ENCODE measurements around the gene DYNLT1.
"Not testable (repeated sequence)": the region's sequence is repeated elsewhere in the genome, so short reads cannot be mapped to it uniquely, and the experiment has no call there.

The DYNLT1 gene

DNA sequence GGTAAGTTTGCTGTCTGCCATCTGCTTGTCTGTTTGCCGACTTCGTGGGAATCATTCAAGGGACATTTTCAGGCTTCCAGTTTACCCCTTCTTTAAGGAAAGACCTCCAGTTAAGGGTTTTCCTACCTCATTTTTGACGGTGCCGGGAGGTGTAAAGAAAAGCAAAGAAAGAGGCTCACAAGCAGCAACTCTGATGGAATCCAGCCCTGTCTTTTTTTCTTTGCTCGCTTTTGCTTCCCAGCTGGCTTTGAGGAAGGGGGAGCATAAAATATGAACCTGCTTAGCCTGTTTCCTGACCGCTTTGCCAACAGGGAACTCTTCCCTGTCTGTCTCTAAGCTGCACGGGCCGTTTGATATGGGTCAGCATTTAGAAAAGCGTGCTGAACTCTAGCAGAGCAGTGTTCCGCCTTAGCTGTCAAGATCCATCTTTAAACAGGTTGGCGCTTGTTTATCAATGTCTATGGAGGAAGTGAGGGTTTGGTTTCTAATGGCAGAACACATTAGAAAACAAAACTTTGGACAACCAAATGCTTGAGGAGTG is 19.2 kb upstream of the DYNLT1 start:
- DNase-seq (ENCODE audit: low read depth), result no peak

DNA sequence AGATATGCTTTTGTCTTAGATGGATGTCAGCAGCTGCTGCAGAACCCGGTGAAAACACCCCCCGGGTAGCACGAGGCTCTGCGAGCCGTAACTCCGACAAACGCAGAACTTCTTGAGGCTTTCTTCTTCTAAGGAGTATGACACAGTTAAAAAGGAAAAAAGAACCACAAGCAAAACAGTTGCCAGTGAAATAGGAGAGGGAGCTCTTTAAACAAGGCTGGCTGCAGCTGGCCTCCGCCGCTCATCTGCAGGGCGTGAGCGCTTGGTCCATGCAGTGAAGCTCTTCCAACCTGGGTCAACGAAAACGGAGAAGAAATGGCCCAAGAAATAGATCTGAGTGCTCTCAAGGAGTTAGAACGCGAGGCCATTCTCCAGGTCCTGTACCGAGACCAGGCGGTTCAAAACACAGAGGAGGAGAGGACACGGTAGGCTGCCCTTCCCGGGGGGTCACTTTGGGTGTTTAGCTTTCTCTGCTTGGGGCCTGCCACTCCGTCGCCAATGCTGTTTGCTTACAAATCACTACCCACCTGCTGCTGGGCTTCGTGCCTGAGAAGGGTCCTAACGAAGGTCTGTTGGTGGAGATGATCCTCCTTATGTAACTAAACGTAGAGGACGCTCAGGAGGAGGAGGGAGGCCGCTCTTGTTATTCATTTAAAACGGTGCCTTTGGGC is 18.5 kb upstream of the DYNLT1 start:
- peak; percentile 89 for DNase-seq (ENCODE audit: low read depth)

DNA sequence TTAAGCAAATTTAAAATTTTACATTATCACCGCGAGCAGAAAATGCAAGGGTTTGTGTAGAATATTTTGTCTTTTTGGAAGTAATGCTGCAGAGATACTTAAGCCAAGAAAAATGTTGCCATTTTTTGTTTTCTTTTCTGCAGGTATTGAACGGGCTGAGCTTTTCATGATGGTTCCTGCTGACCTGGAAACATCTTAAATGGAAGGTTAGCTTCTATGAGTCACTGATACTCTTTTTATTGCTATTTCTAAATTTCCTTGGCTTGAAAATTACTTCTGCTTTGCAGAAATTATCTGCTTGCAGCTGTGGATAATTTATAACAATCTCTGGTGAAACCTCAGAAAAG is 18.0 kb upstream of the DYNLT1 start:
- DNase-seq (ENCODE audit: low read depth), result no peak

DNA sequence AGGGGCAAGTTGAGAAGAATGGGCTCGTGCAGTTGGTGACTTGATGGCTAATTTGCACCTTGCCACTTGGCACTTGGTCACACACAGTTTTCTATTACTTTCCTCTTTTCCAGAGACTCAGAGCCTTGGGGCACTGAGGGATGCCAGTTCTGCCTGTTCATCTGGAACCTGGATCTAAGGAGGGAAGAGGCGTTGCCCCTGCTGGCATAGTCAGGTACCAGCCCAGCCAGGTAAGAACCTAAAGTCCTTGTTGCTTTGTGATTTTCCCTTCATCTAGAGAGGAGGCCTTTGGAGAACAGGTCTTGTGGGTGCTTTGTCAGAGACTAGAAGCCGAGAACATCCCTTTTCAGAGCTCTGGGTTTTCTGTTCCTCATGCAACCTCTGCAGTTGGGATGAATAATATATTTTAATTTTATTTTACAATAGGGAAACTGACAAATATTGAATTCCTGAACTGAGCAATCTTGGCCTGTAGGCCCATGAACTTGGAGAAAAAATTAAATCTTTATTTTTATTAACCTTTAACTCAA is 16.7 kb upstream of the DYNLT1 start:
- DNase-seq (ENCODE audit: low read depth), result no peak

DNA sequence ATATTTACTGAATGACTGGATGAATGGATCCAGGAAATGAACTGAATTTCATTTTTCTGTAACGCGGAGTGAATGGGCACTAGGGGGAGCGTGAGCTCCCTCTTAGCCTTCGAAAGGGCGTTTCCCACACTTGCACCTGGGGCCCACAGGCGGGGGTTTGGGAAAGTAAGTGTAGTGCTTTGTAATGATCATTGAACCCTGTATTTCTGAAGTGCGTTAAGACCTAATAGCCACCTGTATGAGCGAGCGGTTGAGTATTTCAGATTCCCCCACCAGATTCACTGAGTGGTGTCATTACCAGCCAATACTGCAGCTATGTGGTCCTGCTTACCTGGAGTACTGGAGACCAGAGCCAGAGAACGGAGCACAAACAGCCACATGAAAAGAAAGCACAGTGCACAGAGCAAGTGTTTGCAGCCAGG is 15.8 kb upstream of the DYNLT1 start:
- no peak for DNase-seq (ENCODE audit: low read depth)

DNA sequence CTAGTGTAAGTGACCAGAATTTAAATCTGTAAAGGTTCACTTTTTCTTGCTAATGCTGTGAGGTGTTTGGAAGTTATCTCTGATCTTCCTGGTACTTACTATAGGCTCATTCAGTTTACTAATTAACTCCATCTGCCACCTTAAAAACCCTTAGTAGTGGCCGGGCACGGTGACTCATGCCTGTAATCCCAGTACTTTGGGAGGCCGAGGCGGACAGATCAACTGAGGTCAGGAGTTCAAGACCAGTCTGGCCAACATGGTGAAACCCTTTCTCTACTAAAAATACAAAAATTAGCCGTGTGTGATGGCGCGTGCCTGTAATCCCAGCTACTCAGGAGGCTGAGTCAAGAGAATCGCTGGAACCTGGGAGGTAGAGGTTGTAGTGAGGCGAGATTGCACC is 12.4 kb upstream of the DYNLT1 start:
- peak; percentile 61 for DNase-seq (ENCODE audit: low read depth)

DNA sequence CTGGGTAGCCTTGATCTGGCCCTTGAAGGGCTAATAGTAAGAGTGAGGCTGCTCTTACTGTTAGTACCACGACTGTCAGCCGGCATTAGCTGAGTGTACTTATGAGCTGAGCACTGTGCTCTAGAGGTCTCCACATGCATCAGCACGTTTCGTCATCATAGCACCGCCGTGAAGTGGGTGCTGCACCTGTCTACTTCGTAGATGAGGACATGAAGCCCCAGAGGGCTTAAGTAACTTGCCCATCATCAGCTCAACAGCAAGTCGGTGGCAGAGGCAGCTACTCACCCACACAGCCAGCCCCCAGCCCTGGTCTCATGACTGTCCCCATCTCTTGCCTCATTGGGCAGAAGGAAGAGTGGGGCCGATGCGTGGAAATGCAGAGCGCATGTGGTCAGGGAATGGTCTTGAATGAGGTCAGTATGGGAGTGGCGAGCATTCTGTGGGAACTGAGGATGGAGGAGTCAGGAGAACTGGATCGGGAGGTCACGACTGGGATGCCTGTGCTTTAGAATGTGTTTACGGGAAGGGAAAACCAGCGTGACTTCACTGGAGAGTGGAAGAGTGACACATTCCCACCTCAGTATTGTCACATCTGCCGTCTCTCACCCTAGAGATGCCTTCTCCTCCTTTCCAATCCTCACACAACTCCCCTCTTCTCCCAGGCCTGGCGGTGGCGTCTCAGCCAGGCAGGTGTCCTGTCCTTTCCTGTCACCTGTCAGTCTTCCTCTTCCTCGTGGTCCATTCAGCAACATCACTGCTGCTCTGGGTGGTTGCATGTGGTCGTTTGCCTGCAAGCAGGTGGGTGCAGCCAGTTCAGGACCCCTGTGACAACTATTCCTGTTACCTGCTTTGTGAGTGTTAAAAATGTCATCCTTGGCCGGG is 11.3 kb upstream of the DYNLT1 start:
- DNase-seq (ENCODE audit: low read depth), result no peak

DNA sequence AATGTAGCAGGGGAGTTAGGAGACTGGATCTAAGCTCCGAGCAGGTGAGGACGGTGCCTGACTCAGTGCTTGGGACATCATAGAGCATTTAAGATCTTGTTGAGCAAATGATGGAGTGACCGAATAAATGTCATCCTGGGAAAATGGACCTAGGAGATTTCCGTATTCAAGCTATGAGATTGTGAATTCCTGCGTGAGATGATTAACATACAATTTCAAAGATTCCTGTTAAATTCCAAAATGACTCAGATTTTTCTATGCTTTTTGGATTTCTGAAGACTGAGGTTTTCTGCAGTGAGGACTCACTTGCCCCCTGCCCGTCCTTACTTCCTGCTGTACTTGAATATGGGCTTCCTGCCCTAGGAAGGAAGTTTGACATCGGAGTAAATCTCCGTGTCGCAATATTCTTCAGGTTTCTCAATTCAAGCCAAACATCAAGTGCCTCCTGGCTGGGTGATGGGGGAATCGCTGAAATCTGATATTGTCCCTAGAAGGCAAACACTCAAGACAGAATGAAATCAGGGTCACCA is 10.5 kb upstream of the DYNLT1 start:
- DNase-seq (ENCODE audit: low read depth), result peak; percentile 77

DNA sequence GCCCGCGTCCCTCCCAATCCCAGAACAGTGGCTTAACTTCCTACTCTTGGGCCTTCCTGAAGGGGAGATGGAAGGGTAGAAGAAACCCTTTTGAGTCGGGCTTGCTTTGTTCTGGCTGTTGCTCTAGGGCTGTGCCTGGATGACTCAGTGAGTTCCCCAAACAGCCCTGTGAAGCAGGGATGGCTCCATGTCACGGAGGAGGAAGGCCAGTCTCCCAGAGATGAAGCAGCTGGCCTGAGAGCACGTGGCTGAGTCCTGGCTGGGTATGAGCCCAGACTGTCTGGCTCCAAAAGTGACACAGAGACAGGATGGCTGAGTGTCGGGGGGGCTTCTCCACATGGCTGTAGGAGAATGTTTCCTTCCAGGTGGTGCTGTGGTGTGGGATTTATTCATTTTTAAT is 10.0 kb upstream of the DYNLT1 start:
- DNase-seq (ENCODE audit: low read depth), result peak; percentile 62

DNA sequence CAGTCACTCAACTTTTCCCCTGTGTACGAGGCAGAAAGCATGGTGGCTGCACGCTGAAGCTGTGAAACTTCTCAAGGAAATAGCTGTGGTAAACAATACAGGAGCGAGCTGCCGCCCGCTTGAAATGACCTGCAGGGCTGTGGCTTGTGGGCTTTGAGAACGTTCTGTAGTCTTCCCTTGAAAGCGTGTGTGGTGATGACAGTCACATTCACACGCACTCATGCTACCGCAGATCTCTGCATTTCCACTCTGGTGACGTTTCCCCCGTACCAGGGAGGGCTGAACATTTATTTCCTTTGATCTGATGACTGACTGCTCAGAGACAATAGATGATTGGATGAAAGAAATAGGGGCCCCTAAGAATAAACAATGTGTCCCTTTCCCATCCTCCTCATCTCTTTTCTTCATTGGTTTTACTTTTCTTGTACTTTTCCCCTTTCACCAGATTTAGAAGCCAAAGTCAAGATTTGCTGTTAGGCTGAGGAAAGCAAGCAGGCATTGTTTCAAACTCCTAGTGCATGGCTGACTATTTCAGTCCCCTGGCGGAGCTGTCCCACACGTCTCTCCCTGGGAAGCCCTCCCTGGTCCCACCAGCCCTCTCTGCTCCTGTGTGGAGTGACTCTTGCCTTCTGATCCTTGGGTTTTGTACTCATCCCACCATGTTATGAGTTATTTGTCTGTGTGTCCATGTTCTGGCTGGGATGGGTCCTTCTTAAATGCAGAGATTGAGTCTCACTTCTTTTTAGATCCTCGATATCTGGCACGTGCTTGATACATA is 9.2 kb upstream of the DYNLT1 start:
- no peak for DNase-seq (ENCODE audit: low read depth)

DNA sequence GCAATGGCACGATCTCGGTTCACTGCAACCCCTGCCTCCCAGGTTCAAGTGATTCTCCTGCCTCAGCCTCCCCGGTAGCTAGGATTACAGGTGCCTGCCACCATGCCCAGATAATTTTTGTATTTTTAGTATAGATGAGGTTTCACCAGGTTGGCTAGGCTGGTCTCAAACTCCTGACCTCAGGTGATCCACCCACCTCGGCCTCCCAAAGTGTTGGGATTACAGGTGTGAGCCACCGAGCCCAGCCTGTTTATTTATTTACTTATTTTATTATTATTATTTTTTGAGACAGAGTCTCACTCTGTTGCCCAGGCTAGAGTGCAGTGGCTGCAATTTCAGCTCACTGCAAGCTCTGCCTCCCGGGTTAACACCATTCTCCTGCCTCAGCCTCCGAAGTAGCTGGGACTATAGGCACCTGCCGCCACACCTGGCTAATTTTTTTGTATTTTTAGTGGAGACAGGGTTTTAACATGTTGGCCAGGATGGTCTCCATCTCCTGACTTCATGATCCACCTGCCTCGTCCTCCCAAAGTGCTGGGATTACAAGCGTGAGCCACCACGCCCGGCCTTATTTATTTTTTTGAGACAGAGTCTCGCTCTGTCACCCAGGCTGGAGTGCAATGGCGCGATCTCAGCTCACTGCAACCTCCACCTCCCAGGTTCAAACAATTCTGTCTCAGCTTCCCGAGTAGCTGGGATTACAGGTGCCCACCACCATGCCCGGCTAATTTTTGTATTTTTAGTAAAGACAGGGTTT is 7.6 kb upstream of the DYNLT1 start:
- not testable (repeated sequence) for DNase-seq (ENCODE audit: low read depth)

DNA sequence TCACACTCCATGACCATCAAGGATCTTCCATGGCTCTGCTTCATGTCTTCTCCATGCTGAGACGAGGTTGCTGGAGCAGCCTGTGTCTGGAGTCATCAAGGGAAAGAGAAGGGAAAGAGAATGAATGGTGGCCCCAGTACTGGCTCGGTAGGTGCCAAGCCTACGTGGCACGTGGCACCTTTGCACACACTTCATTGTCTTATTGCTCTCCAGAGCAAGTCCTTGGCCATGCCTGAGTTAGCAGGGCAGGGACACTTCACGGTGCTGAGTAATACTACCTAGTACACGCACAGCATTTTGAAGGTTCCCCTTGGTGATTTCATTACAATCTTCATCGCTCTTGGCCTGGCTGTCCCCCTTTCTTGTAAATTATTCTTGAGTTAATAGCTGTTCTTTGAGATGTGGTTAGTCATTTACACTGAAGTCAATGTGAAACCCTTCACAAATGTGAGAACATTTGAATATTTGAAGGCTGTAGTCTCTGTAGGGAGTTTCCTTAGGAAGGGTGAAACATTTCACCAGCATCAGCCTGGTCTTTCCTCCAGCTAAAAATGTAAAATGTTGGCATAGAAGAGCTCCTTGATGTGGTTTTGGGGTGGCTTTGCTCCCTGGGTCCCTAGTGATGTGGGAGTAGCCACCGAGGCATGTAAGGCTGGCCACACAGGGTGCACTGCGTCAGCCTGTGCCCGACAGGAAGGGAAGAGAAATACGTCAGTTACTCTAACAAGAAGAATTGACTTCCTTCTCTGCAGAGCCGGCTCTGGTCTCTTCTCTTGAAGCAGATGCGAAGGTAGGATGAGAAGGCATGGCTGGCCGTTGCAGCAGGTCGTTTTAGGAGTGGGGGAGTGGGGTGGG is 5.0 kb upstream of the DYNLT1 start, which contains the start of gene SYTL3:
SYTL3 (plus strand) TSS at position 766 of the 855 bp plus-strand sequence. CDS start 13,215 bp downstream, outside the sequence.
- peak; percentile 40 for DNase-seq (ENCODE audit: low read depth)

DNA sequence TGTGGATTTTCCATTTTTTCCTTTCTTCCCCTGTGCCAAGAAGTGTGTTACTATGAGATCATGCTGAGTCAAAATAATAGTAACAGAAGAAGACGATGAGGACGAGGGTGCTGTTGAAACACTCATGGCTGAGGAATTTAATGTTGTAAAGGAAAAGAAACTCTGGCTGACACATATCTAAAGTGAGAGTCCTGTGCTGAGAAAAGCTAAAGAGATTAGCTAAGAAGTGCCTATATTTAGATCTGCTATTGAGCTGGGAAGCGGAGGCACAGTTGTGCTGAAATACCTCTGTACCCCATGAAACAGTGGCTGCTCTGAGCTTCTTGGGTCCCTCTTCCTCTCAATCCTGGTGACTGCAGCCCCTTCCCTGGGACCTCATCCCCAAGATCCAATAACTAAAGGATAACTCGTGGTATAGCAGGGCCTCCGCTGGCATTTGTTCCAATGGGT is 4.2 kb upstream of the DYNLT1 start:
- peak; percentile 93 for DNase-seq (ENCODE audit: low read depth)

DNA sequence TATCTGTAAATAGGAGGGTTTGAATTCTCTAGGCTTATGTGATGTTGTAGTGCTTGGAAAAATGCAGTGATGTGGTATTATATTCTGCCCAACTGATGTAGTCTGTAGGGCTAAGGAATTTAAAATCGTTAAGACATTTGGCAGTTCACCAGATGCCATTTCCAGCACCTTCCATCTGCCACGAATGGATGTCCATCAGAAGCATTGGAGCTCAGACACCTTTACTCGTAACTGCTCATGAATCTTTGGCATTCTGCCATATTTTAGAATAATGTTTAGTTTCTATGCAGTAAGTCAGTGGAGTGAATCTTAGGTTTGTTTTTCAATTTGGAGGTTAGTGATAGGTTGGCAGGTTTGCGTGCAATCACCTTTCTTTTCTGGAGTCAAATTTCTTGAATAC is 3.0 kb upstream of the DYNLT1 start:
- no peak for DNase-seq (ENCODE audit: low read depth)

DNA sequence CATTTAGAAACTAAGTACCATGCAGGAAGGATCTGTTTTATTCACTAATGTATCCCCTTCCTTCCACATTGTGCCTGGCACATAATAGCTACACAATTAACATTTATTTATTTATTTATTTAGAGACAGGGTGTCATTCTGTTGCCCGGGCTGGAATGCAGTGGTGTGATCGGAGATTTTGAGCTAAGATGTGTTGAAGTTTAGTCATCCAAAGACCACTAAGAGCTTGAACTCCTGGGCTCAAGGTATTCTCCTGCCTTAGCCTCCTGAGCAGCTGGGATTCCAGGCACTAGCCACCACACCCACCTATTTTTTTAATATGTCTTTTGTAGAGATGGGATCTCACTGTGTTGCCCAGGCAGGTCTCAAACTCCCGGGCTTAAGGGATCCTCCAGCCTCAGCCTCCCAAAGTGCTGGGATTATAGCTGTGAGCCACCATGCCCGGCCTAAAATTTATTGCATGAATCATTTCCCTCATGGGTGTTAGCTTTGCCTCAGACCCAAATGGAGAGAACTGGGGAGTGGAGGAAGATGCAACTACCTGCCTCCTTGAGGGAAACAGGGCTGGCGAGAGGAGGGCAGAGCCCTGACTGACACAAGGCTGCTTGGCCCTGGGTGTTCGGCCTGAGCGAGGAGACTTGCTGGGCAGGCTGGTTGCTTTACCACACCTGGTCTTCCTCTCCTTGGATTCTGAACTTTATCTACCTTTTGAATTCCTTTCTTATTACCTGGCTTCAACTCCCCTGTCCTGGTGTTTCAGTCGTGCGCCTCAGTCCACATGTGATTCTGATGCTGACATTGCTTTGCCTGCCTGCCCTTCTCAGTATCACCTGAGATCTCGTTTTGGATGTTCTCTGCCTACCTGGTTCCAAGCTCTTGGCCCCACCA is 1.7 kb upstream of the DYNLT1 start:
- DNase-seq (ENCODE audit: low read depth), result no peak

DNA sequence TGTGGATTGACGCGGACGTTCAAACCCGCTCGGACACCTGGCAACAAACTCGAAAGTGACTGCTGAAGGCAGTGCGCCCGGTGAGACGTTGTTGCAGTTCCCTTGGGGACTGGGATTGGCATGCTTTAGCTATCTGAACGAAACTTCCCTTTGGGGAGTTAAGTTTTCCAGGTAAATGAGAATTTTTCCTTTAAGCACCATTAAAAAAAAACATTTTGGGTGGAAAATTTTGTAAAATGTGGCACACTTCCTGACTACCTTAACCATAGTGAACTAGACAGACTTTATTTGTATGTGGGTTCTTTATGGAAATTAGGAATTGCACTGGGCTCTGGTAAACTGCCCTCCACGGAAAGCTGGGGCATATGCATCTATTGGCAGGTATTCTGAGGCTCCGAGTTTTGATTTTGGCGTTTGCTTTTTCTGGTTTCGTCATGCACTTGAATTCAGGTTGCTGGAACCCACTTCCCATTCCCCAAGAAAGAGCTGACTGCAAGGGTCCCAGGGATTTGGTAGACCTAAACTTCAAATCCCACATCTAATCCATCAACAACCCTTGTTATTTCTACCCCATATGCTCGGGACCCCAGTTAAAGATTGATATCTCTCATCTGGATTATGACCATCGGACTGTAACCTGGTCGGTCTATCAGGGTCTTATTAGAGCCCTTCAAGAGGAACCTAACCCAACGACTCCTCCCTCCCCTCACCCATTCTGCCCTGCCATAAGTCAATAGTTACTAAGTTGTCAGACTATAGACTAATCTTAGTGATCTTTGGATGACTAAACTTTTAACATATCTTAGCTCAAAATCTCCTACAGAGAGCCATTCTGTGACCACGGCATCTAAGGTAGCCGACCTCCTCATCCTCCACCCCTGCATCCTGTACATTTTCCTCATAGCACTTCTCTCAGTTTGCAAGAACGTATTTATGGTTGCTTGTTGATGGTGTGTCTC is 800 bp upstream of the DYNLT1 start:
- no peak for DNase-seq (ENCODE audit: low read depth)

DNA sequence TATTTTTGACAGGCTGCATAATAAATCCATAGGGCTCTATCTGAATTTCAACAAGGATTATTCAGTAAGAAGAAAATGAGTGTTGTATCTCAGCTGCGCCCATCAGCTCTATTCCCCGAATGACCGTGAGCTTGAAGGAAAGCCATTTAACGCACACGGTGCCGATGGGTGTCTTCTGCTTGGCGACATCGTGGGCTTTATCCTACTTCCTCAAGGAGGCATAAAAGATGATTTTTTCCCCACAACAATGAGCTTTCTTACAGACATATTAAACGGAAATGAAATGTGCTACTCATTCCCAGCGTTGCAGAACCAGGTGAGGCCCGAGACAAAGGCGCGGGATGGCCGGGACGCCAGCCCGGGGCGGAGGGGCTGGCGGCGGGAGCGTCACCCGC is 710 bp downstream of the DYNLT1 start:
- DNase-seq (ENCODE audit: low read depth), result no peak

DNA sequence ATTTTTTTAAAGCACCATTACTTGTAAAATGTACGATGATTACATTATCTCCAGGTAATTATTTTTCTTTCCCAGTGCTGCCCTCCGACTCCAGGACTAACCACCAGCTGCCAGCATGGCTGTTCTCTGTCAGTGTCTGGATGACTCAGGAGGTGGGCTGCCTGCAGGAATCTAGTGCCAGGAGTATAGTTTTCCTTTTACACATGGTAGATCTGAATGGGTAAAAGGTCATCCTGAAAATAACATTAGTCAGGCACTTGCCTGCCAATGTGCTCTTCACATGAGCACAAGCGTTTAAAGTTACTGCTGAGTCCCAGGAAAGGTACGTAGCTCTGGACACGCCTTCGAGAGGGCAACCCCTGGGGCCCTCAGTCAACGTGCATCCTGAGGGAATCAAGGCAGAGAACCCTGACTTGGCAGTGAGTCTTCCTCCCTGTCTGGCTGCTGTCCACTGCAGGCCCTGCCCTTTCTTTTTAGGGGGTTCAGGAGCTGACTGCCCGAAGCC is 2.4 kb downstream of the DYNLT1 start:
- peak; percentile 90 for DNase-seq (ENCODE audit: low read depth)

Data from amniotic epithelial cell (primary cell).